ENCODE data around the gene RAMP2.

DNA sequence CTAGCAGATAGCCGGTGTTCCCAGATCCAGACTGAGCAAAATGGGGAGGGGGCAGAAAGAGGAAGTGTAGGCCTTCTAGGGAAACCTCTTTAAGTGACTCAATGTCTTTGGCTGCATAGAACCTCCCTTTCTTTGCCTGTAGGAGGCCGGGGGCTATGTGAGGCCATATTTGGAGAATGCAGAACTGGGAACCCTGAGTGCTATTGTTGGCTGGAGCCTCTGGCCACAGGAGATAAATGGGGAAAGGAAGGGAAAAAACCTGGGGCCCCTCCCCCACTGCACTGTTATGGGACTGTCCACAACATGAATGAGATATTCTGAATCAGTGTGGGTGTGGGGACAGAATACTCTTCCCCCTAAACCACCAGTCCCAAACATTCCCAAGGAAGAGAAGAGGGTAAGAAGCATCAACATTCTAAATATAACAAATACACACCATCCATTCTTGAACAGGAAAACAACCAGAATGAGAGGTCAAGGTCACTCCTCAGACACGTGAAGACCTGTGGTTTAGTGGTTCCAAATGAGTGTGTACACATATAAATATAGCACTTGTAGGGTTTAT, 14.6 kb downstream of the RAMP2 start:
- TF ChIP-seq, protein P1, sequence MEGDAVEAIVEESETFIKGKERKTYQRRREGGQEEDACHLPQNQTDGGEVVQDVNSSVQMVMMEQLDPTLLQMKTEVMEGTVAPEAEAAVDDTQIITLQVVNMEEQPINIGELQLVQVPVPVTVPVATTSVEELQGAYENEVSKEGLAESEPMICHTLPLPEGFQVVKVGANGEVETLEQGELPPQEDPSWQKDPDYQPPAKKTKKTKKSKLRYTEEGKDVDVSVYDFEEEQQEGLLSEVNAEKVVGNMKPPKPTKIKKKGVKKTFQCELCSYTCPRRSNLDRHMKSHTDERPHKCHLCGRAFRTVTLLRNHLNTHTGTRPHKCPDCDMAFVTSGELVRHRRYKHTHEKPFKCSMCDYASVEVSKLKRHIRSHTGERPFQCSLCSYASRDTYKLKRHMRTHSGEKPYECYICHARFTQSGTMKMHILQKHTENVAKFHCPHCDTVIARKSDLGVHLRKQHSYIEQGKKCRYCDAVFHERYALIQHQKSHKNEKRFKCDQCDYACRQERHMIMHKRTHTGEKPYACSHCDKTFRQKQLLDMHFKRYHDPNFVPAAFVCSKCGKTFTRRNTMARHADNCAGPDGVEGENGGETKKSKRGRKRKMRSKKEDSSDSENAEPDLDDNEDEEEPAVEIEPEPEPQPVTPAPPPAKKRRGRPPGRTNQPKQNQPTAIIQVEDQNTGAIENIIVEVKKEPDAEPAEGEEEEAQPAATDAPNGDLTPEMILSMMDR (IDR thresholded peaks at IDR 0.05; ENCODE audit: low read length) = no peak
- no peak for TF ChIP-seq EZH2phosphoT487 (IDR thresholded peaks at IDR 0.05; ENCODE audit: low read length)
